ENCODE data around the gene PDLIM7.

GRCh38 chr5:177433658-177434217, 63.7 kb downstream of the PDLIM7 start:
- TF ChIP-seq CTCF (conservative IDR thresholded peaks at IDR 0.05; ENCODE audit: low read length) (no peak), EZH2phosphoT487 (IDR thresholded peaks at IDR 0.05; ENCODE audit: borderline replicate concordance, low read depth, low read length) (no peak)

Measured in OCI-LY7 (cell line).